GM12891 (cell line): ENCODE results near the gene CAMK1D.

Experiments used
- POLR2A ChIP-seq: IDR thresholded peaks from 2 replicates; pipeline ENCODE4 v1.6.1; 2011; ENCODE audit warnings: low read depth, low read length, control low read depth
- SPI1 ChIP-seq: IDR thresholded peaks from 2 replicates; pipeline ENCODE4 v1.6.1; 2011; ENCODE audit warnings: low read depth, low read length, control low read depth

DNA sequence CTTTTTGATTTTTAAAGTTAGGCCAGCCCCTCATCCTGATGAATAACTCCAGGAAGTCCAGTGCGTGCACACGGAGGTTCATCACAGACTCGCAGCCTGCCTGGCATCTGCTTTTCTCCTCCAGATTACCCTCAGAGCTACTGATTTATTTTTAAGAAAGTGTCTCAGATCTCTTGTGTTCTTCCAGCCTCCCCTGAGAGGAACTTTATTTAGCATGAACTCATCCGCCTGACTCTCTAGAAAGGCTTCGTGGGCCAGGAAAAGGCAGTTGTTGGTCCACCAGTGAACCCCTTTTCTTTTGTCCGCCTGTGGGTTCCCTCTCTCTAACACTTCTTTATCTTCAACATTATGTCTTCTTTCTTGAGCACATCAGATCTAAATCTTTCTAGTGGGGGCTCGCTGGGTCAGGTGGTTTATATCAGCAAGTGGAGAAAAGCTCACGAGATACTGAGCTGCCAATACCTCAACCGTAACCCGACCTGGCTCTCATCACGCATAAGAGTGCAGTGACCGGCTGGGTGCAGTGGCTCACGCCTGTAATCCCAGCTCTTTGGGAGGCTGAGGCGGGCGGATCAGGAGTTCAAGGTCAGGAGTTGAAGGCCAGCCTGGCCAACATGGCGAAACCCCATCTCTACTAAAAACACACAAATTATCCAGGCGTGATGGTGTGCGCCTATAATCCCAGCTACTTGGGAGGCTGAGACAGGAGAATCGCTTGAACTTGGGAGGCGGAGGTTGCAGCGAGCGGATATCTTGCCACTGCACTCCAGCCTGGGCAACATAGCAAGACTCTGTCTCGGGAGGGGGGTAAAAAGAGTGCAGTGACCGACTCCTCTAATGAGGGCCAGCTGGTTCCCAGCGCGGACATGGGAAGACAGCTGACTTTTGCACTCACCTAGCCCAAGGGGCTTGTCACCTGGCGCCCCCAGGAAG lies 489.9 kb downstream of the CAMK1D start:
- TF ChIP-seq SPI1 (no peak), POLR2A (no peak)
